ENCODE data around the gene PLPP1. TPM values are rescaled to one million over a fixed set of nuclear protein-coding genes. Genes with fewer than 3 reads are reported as not detected.

Gene PLPP1
- polyA plus RNA-seq, 2 of the 4 experiments (the other 2 are of a cell fraction): 37.7 to 71.6 TPM

DNA sequence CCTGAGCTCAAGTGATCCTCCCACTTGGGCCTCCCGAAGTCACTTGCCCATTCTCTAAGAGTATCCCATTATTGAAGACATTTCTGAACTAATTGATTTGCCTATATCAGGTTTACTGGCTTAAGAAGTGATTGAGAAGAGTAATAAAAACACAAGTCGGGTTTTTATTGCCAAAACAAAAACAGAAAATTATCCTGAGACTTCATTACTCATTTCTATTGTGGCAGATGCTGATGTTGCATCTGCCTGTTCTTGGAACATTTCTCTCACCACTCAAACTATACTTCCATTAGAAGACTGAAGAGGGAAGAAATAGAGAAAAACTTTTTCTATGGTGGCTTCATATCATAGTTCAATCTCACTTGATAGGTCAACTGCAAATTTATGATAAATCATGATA lies 41.9 kb upstream of the PLPP1 start (continued):
- TF ChIP-seq, protein P1, sequence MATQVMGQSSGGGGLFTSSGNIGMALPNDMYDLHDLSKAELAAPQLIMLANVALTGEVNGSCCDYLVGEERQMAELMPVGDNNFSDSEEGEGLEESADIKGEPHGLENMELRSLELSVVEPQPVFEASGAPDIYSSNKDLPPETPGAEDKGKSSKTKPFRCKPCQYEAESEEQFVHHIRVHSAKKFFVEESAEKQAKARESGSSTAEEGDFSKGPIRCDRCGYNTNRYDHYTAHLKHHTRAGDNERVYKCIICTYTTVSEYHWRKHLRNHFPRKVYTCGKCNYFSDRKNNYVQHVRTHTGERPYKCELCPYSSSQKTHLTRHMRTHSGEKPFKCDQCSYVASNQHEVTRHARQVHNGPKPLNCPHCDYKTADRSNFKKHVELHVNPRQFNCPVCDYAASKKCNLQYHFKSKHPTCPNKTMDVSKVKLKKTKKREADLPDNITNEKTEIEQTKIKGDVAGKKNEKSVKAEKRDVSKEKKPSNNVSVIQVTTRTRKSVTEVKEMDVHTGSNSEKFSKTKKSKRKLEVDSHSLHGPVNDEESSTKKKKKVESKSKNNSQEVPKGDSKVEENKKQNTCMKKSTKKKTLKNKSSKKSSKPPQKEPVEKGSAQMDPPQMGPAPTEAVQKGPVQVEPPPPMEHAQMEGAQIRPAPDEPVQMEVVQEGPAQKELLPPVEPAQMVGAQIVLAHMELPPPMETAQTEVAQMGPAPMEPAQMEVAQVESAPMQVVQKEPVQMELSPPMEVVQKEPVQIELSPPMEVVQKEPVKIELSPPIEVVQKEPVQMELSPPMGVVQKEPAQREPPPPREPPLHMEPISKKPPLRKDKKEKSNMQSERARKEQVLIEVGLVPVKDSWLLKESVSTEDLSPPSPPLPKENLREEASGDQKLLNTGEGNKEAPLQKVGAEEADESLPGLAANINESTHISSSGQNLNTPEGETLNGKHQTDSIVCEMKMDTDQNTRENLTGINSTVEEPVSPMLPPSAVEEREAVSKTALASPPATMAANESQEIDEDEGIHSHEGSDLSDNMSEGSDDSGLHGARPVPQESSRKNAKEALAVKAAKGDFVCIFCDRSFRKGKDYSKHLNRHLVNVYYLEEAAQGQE (IDR thresholded peaks at IDR 0.05): no peak
- TF ChIP-seq CEBPB (IDR thresholded peaks at IDR 0.05): no peak
- TF ChIP-seq CBX8 (IDR thresholded peaks at IDR 0.05): no peak
- no peak for TF ChIP-seq RCOR1 (IDR thresholded peaks at IDR 0.05; ENCODE audit: low read depth, low read length)
- TF ChIP-seq RFX5 (IDR thresholded peaks at IDR 0.05): no peak
- TF ChIP-seq, protein P2, sequence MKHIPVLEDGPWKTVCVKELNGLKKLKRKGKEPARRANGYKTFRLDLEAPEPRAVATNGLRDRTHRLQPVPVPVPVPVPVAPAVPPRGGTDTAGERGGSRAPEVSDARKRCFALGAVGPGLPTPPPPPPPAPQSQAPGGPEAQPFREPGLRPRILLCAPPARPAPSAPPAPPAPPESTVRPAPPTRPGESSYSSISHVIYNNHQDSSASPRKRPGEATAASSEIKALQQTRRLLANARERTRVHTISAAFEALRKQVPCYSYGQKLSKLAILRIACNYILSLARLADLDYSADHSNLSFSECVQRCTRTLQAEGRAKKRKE (CRISPR knock-in tag; IDR thresholded peaks at IDR 0.05; ENCODE audit: low read depth): no peak
- TF ChIP-seq RAD21 (conservative IDR thresholded peaks at IDR 0.05 in 1 of 2, IDR thresholded peaks at IDR 0.05 in 1 of 2): no peak

DNA sequence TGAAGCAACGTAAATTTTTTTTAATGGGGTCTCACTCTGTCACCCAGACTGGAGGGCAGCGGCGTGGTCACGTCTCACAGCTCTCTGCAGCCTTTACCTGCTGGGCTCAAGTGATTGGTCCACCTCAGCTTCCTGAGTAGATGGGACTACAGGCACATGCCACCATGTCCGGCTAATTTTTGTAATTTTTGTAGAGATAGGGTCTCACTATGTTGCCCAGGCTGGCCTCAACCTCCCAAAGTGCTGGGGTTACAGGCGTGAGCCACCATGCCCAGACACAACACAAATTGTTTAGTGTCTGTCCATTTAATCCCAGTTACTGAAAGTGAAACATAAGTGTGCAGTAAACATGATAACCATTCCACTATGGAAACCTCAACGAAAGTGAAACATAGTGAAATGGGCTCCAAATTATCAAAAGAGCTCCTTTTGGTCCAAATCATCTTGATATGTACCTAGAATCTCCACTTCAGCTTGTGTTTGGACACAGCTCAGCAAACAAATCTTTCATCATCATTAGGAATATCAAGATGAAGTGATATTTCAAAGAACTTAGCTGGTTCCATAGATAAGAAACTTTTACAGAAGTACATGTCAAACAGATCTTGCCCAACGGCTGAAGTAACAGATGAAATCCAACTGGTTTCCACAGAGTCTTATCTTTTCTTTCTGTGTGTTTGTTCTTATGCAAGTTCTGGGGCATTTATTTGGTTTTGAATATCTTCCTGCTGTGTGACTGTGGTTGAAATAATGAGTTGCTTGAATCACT lies 41.2 kb upstream of the PLPP1 start:
- ChIA-PET CTCF (no interaction called here), POLR2A (interaction anchor here (0.7 kb wide), 1 partner anchor 21 kb away, joined by 4 read pairs; no protein-coding TSS in a partner anchor)
- no peak overlapping the region for H3K4me3 ChIP-seq
- DNase-seq (ENCODE audit: low read depth in 1 of 2, low spot score in 1 of 2) (peak in 1 of 2 experiments; percentile 75), FAIRE-seq (peak; percentile 51), ATAC-seq (peak; percentile 59 to 69; a peak in 5 of 6 replicates)
- no peaks in the 10 kb centered on the region for H3K9me3 ChIP-seq
- H3K4me1 ChIP-seq: peaks cover 16% of the 10 kb centered on the region; the same call in 2 of the 3 replicates
- WGBS (ENCODE audit: missing lambda C conversion rate): 69% methylated on average over 8 of the region's 8 CpGs
- peak overlapping the region; percentile 63 to 64; a peak in 5 of 6 replicates for H3K27ac ChIP-seq
- peak overlapping the region; percentile 56 for H3K4me2 ChIP-seq
- TF ChIP-seq EP300 (IDR thresholded peaks at IDR 0.05): peak; percentile 56 to 80; a peak in 3 of 5 replicates
- no peak for TF ChIP-seq ZC3H11A (IDR thresholded peaks at IDR 0.05)
- no peak for TF ChIP-seq HOXB13 (CRISPR knock-in tag; IDR thresholded peaks at IDR 0.05; ENCODE audit: low read depth)
- TF ChIP-seq FOSL2 (IDR thresholded peaks at IDR 0.05): no peak
- TF ChIP-seq FOSL2 (CRISPR knock-in tag; IDR thresholded peaks at IDR 0.05): 0 out of 2 replicates have a peak, but pooled peaks have one; percentile 28
- peak in 1 of 2 experiments; percentile 59; a peak in 4 of 5 replicates for TF ChIP-seq JUN (IDR thresholded peaks at IDR 0.05)
- peak; percentile 85 to 87; a peak in 3 of 4 replicates for TF ChIP-seq CEBPB (IDR thresholded peaks at IDR 0.05)
- TF ChIP-seq, protein P3, sequence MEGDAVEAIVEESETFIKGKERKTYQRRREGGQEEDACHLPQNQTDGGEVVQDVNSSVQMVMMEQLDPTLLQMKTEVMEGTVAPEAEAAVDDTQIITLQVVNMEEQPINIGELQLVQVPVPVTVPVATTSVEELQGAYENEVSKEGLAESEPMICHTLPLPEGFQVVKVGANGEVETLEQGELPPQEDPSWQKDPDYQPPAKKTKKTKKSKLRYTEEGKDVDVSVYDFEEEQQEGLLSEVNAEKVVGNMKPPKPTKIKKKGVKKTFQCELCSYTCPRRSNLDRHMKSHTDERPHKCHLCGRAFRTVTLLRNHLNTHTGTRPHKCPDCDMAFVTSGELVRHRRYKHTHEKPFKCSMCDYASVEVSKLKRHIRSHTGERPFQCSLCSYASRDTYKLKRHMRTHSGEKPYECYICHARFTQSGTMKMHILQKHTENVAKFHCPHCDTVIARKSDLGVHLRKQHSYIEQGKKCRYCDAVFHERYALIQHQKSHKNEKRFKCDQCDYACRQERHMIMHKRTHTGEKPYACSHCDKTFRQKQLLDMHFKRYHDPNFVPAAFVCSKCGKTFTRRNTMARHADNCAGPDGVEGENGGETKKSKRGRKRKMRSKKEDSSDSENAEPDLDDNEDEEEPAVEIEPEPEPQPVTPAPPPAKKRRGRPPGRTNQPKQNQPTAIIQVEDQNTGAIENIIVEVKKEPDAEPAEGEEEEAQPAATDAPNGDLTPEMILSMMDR (IDR thresholded peaks at IDR 0.05): no peak
- TF ChIP-seq GATA3 (IDR thresholded peaks at IDR 0.05; ENCODE audit: borderline replicate concordance): peak; percentile 85
- TF ChIP-seq, protein P4, sequence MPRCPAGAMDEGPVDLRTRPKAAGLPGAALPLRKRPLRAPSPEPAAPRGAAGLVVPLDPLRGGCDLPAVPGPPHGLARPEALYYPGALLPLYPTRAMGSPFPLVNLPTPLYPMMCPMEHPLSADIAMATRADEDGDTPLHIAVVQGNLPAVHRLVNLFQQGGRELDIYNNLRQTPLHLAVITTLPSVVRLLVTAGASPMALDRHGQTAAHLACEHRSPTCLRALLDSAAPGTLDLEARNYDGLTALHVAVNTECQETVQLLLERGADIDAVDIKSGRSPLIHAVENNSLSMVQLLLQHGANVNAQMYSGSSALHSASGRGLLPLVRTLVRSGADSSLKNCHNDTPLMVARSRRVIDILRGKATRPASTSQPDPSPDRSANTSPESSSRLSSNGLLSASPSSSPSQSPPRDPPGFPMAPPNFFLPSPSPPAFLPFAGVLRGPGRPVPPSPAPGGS (IDR thresholded peaks at IDR 0.05): peak; percentile 61; the same call in 2 of the 3 replicates
- no peak for TF ChIP-seq HDAC2 (IDR thresholded peaks at IDR 0.05)
- TF ChIP-seq, protein P5, sequence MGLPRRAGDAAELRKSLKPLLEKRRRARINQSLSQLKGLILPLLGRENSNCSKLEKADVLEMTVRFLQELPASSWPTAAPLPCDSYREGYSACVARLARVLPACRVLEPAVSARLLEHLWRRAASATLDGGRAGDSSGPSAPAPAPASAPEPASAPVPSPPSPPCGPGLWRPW (IDR thresholded peaks at IDR 0.05): peak; percentile 81
- no peak for TF ChIP-seq NFE2L2 (conservative IDR thresholded peaks at IDR 0.05; ENCODE audit: low read length)
- TF ChIP-seq, protein P6, sequence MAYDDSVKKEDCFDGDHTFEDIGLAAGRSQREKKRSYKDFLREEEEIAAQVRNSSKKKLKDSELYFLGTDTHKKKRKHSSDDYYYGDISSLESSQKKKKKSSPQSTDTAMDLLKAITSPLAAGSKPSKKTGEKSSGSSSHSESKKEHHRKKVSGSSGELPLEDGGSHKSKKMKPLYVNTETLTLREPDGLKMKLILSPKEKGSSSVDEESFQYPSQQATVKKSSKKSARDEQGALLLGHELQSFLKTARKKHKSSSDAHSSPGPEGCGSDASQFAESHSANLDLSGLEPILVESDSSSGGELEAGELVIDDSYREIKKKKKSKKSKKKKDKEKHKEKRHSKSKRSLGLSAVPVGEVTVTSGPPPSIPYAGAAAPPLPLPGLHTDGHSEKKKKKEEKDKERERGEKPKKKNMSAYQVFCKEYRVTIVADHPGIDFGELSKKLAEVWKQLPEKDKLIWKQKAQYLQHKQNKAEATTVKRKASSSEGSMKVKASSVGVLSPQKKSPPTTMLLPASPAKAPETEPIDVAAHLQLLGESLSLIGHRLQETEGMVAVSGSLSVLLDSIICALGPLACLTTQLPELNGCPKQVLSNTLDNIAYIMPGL (CRISPR knock-in tag; IDR thresholded peaks at IDR 0.05; ENCODE audit: borderline replicate concordance): no peak
- TF ChIP-seq, protein P1 (IDR thresholded peaks at IDR 0.05): no peak

Data from A549 (cell line).